Measurements from ENCODE around the gene SLC4A3. TPM values are rescaled to one million over a fixed set of nuclear protein-coding genes. Genes with fewer than 3 reads are reported as not detected.

The SLC4A3 gene
- total RNA-seq, 1 donor from 2014 or later: 2.1 TPM

GRCh38 chr2:219638217-219638947 is 11.0 kb downstream of the SLC4A3 start:
- Mint-ChIP-seq H3K27ac (ENCODE audit: unreplicated experiment) (no peak overlapping the region), H3K27me3 (ENCODE audit: unreplicated experiment) (peaks cover 12% of the 10 kb centered on the region), H3K9me3 (ENCODE audit: unreplicated experiment) (no peaks in the 10 kb centered on the region), H3K36me3 (ENCODE audit: low read depth, unreplicated experiment) (peaks cover 7% of the 10 kb centered on the region), H3K4me1 (ENCODE audit: unreplicated experiment) (peaks cover 13% of the 10 kb centered on the region), H3K4me3 (ENCODE audit: unreplicated experiment) (no peak overlapping the region)
- TF ChIP-seq CTCF (IDR thresholded peaks at IDR 0.05; ENCODE audit: unreplicated experiment): no peak
- DNase-seq (ENCODE audit: low spot score): no peak

GRCh38 chr2:219638948-219639755 is 11.7 kb downstream of the SLC4A3 start:
- DNase-seq (ENCODE audit: low spot score): no peak
- TF ChIP-seq CTCF (IDR thresholded peaks at IDR 0.05; ENCODE audit: unreplicated experiment): no peak
- no peak overlapping the region for H3K4me3 Mint-ChIP-seq (ENCODE audit: unreplicated experiment)
- no peaks in the 10 kb centered on the region for H3K9me3 Mint-ChIP-seq (ENCODE audit: unreplicated experiment)
- H3K36me3 Mint-ChIP-seq (ENCODE audit: low read depth, unreplicated experiment): peaks cover 4% of the 10 kb centered on the region
- peaks cover 18% of the 10 kb centered on the region for H3K4me1 Mint-ChIP-seq (ENCODE audit: unreplicated experiment)
- no peak overlapping the region for H3K27ac Mint-ChIP-seq (ENCODE audit: unreplicated experiment)
- H3K27me3 Mint-ChIP-seq (ENCODE audit: unreplicated experiment): peaks cover 11% of the 10 kb centered on the region

- Mint-ChIP-seq H3K27me3 (ENCODE audit: unreplicated experiment) (peaks cover 12% of the 10 kb centered on the region), H3K9me3 (ENCODE audit: unreplicated experiment) (no peaks in the 10 kb centered on the region), H3K36me3 (ENCODE audit: low read depth, unreplicated experiment) (peaks cover 3% of the 10 kb centered on the region), H3K4me3 (ENCODE audit: unreplicated experiment) (no peak overlapping the region), H3K27ac (ENCODE audit: unreplicated experiment) (peak overlapping the region; percentile 2), H3K4me1 (ENCODE audit: unreplicated experiment) (peaks cover 18% of the 10 kb centered on the region)
- no peak for DNase-seq (ENCODE audit: low spot score)
- no peak for TF ChIP-seq CTCF (IDR thresholded peaks at IDR 0.05; ENCODE audit: unreplicated experiment)
Observed at GRCh38 chr2:219641390-219642068, 14.1 kb downstream of the SLC4A3 start.

GRCh38 chr2:219642069-219642454 is 14.6 kb downstream of the SLC4A3 start:
- H3K27ac Mint-ChIP-seq (ENCODE audit: unreplicated experiment): peak overlapping the region; percentile 2
- no peak overlapping the region for H3K4me3 Mint-ChIP-seq (ENCODE audit: unreplicated experiment)
- no peak for TF ChIP-seq CTCF (IDR thresholded peaks at IDR 0.05; ENCODE audit: unreplicated experiment)

More at GRCh38 chr2:219642069-219642454, 14.6 kb downstream of the SLC4A3 start:
- peaks cover 11% of the 10 kb centered on the region for H3K27me3 Mint-ChIP-seq (ENCODE audit: unreplicated experiment)
- no peak for DNase-seq (ENCODE audit: low spot score)
- no peaks in the 10 kb centered on the region for H3K9me3 Mint-ChIP-seq (ENCODE audit: unreplicated experiment)
- peaks cover 16% of the 10 kb centered on the region for H3K4me1 Mint-ChIP-seq (ENCODE audit: unreplicated experiment)
- peaks cover 2% of the 10 kb centered on the region for H3K36me3 Mint-ChIP-seq (ENCODE audit: low read depth, unreplicated experiment)
